Colonic mucosa (tissue), 4 donors: Measurements from ENCODE around the gene DYSF. TPM values are rescaled to one million over a fixed set of nuclear protein-coding genes. Genes with fewer than 3 reads are reported as not detected.
A peak's percentile ranks its signal among the peaks of the same experiment; 100 is the strongest.

Experiments
- DNase-seq: peaks from one replicate; pipeline ENCODE4 v3.0.0-alpha.2; 2020
- H3K27ac ChIP-seq: fragments of 200-600 bp; one replicate; pipeline ENCODE4 v1.8.0; 2021
- H3K27me3 ChIP-seq: fragments of 200-600 bp; one replicate; pipeline ENCODE4 v1.8.0; 2021
- H3K36me3 ChIP-seq: fragments of 200-600 bp; one replicate; pipeline ENCODE4 v1.8.0; 2021
- H3K4me1 ChIP-seq: fragments of 200-600 bp; one replicate; pipeline ENCODE4 v1.8.0; 2021; ENCODE audit warnings: mild to moderate bottlenecking
- H3K4me3 ChIP-seq: fragments of 200-600 bp; one replicate; pipeline ENCODE4 v1.8.0; 2021
- H3K9ac ChIP-seq, 2 donors: one replicate each; pipeline ENCODE4 v1.7.0; 2013; ENCODE audit warnings: control low read depth in 2 of 2, low read depth in 2 of 2, low read length in 2 of 2
- H3K9me3 ChIP-seq: fragments of 200-600 bp; one replicate; pipeline ENCODE4 v1.8.0; 2021
- intact Hi-C: fragments of 100-400 bp; cut with DNase I; formaldehyde crosslinking; loops from one replicate; pipeline ENCODE4 v1.14.1; 2022
- total RNA-seq, 2 donors: library from RNA; stranded (reverse); fragmentation: NEBNext Ultra II Directional in 1 of 2; extraction: Animal tissue kit (Norgen Biotek cat#: 25700) in 1 of 2; gene quantifications; one replicate each; pipeline ENCODE4 v1.2.1, GENCODE V29; 2021
- TF ChIP-seq, protein P1 (sequence below): fragments of 200-600 bp; IDR thresholded peaks from one replicate; pipeline ENCODE4 v1.8.0; 2022; ENCODE audit warnings: antibody characterized with exemption, mild to moderate bottlenecking
- donor health status: healthy.
- donor health status: DM: no; HTN: no; CAD: no.
- donor health status: DM: no; HTN: no; CAD: no.

The DYSF gene
- total RNA-seq, 2 donors from 2014 or later: 2.4 to 7.5 TPM

DNA sequence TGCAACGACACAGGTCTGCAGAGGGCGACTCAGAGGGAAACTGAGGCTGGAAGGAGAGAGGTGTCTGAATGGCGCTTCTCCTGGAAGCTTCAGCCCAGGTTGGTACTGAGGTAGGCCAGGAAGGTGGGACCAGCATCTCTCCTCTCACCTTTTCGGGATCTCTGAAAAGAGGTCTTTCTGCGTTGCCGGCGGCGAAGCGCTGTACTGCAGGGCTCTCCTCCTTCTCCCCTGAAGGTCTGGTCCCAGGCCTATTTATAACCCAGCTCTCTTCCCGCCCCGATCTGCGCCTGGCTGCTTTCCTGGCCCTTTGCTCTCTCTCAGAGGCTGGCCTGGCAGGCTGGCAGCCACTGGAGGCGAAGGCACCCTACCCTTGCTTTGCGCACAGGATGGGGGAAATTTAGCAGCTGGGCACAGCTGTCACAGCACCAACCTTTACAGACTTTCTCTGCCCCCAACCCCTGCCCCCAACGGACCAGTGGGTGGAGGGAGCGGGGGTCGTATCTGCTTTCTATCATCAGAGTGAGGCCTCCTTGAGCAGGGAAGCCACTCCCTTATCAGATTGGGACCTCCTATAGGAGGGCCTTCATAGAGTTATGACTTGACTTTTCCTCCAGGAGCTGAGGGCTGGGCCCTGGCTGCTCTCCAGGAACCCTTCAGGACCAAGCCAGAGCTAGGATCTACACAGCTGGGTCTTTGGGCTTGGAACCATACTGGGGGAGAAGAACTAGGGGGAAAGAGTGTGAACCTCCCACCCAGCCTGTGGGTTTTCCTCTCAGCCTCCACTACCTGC, 1.1 kb downstream of the DYSF start:
- peak overlapping the region in 1 of 2 donors; percentile 35 for H3K9ac ChIP-seq
- no peak overlapping the region for H3K27ac ChIP-seq
- no peaks in the 10 kb centered on the region for H3K9me3 ChIP-seq
- TF ChIP-seq, protein P1, sequence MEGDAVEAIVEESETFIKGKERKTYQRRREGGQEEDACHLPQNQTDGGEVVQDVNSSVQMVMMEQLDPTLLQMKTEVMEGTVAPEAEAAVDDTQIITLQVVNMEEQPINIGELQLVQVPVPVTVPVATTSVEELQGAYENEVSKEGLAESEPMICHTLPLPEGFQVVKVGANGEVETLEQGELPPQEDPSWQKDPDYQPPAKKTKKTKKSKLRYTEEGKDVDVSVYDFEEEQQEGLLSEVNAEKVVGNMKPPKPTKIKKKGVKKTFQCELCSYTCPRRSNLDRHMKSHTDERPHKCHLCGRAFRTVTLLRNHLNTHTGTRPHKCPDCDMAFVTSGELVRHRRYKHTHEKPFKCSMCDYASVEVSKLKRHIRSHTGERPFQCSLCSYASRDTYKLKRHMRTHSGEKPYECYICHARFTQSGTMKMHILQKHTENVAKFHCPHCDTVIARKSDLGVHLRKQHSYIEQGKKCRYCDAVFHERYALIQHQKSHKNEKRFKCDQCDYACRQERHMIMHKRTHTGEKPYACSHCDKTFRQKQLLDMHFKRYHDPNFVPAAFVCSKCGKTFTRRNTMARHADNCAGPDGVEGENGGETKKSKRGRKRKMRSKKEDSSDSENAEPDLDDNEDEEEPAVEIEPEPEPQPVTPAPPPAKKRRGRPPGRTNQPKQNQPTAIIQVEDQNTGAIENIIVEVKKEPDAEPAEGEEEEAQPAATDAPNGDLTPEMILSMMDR: no peak
- peaks cover 10% of the 10 kb centered on the region for H3K27me3 ChIP-seq
- no peaks in the 10 kb centered on the region for H3K36me3 ChIP-seq
- DNase-seq: no peak
- intact Hi-C loops: no loop called here
- peak overlapping the region; percentile 36 for H3K4me3 ChIP-seq
- H3K4me1 ChIP-seq: peaks cover 4% of the 10 kb centered on the region

- H3K4me1 ChIP-seq: peaks cover 4% of the 10 kb centered on the region
- DNase-seq: no peak
- H3K9me3 ChIP-seq: no peaks in the 10 kb centered on the region
- TF ChIP-seq, protein P1: no peak
- no peak overlapping the region for H3K9ac ChIP-seq
- H3K36me3 ChIP-seq: no peaks in the 10 kb centered on the region
- no peak overlapping the region for H3K4me3 ChIP-seq
- intact Hi-C loops: no loop called here
- H3K27ac ChIP-seq: no peak overlapping the region
- H3K27me3 ChIP-seq: peaks cover 10% of the 10 kb centered on the region
Measured at GRCh38 chr2:71455011-71455740, 1.8 kb downstream of the DYSF start.

GRCh38 chr2:71455741-71456569, 2.6 kb downstream of the DYSF start:
- Histone ChIP-seq H3K27ac (no peak overlapping the region), H3K4me1 (peaks cover 4% of the 10 kb centered on the region), H3K9me3 (no peaks in the 10 kb centered on the region), H3K27me3 (peaks cover 10% of the 10 kb centered on the region), H3K9ac (no peak overlapping the region), H3K36me3 (no peaks in the 10 kb centered on the region), H3K4me3 (no peak overlapping the region)
- intact Hi-C loops: no loop called here
- no peak for DNase-seq
- TF ChIP-seq, protein P1: no peak

- TF ChIP-seq, protein P1: no peak
- Histone ChIP-seq H3K4me1 (peaks cover 4% of the 10 kb centered on the region), H3K27me3 (peaks cover 10% of the 10 kb centered on the region), H3K27ac (no peak overlapping the region), H3K36me3 (no peaks in the 10 kb centered on the region), H3K9me3 (no peaks in the 10 kb centered on the region), H3K9ac (no peak overlapping the region), H3K4me3 (no peak overlapping the region)
- intact Hi-C loops: no loop called here
- no peak for DNase-seq
Measured at GRCh38 chr2:71456617-71457016, 3.3 kb downstream of the DYSF start.
